HEK293 (cell line): Measurements from ENCODE around the gene SRMS.

Experiments used
- ZNF10 ChIP-seq: fragments of 450-650 bp; formaldehyde crosslinking; IDR thresholded peaks from 2 replicates; pipeline ENCODE4 v1.5.1; 2017; ENCODE audit warnings: missing biosample characterization, missing genetic modification characterization
- ZNF529 ChIP-seq: fragments of 450-650 bp; formaldehyde crosslinking; IDR thresholded peaks from 2 replicates; pipeline ENCODE4 v1.5.1; 2017; ENCODE audit warnings: missing genetic modification characterization, missing biosample characterization; ENCODE audit not compliant: insufficient replicate concordance
- TF ChIP-seq, protein P1 (sequence below): fragments of 450-650 bp; formaldehyde crosslinking; IDR thresholded peaks from 2 replicates; pipeline ENCODE4 v1.5.1; 2016; ENCODE audit warnings: missing biosample characterization, missing genetic modification characterization
- TF ChIP-seq, protein P2 (sequence below): fragments of 450-650 bp; formaldehyde crosslinking; IDR thresholded peaks from 2 replicates; pipeline ENCODE4 v1.5.1; 2016; ENCODE audit warnings: missing biosample characterization, missing genetic modification characterization

DNA sequence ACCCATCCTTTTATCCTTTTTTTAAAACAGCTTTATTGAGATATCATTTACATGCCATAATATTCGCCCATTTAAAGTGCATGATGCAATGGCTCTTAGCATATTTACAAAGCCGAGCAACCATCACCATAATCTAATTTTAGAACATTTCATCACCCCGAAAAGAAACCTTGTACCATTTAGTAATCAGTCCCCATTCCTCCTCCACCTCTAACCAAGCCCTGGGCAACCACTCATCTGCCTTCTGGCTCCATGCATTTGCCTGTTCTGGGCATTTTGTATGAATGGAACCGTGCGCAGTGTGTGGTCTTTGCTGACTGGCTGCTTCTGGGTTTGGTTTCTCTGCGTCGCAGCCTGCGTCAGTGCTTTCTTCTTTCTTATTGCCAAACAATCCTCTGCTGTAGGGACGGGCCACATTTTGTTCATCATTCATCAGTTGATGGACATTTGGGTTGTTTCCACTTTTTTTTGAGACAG, 38.4 kb downstream of the SRMS start:
- TF ChIP-seq, protein P1, sequence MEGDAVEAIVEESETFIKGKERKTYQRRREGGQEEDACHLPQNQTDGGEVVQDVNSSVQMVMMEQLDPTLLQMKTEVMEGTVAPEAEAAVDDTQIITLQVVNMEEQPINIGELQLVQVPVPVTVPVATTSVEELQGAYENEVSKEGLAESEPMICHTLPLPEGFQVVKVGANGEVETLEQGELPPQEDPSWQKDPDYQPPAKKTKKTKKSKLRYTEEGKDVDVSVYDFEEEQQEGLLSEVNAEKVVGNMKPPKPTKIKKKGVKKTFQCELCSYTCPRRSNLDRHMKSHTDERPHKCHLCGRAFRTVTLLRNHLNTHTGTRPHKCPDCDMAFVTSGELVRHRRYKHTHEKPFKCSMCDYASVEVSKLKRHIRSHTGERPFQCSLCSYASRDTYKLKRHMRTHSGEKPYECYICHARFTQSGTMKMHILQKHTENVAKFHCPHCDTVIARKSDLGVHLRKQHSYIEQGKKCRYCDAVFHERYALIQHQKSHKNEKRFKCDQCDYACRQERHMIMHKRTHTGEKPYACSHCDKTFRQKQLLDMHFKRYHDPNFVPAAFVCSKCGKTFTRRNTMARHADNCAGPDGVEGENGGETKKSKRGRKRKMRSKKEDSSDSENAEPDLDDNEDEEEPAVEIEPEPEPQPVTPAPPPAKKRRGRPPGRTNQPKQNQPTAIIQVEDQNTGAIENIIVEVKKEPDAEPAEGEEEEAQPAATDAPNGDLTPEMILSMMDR (tag by site-specific recombination), result no peak
- TF ChIP-seq, protein P2, sequence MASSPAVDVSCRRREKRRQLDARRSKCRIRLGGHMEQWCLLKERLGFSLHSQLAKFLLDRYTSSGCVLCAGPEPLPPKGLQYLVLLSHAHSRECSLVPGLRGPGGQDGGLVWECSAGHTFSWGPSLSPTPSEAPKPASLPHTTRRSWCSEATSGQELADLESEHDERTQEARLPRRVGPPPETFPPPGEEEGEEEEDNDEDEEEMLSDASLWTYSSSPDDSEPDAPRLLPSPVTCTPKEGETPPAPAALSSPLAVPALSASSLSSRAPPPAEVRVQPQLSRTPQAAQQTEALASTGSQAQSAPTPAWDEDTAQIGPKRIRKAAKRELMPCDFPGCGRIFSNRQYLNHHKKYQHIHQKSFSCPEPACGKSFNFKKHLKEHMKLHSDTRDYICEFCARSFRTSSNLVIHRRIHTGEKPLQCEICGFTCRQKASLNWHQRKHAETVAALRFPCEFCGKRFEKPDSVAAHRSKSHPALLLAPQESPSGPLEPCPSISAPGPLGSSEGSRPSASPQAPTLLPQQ (tag by site-specific recombination), result peak; percentile 55; the same call in 1 of the 2 replicates
- TF ChIP-seq ZNF529 (tag by site-specific recombination) (no peak), ZNF10 (tag by site-specific recombination) (peak; percentile 77)
